ENCODE results near the gene DMC1. TPM values are rescaled to one million over a fixed set of nuclear protein-coding genes. Genes with fewer than 3 reads are reported as not detected.

DMC1 gene
- total and polyA plus RNA-seq, 9 of the 15 experiments (the other 6 are each of a cell fraction or from before 2014, with no cell fraction given): 5.5 to 55.5 (median 9.8) TPM

DNA sequence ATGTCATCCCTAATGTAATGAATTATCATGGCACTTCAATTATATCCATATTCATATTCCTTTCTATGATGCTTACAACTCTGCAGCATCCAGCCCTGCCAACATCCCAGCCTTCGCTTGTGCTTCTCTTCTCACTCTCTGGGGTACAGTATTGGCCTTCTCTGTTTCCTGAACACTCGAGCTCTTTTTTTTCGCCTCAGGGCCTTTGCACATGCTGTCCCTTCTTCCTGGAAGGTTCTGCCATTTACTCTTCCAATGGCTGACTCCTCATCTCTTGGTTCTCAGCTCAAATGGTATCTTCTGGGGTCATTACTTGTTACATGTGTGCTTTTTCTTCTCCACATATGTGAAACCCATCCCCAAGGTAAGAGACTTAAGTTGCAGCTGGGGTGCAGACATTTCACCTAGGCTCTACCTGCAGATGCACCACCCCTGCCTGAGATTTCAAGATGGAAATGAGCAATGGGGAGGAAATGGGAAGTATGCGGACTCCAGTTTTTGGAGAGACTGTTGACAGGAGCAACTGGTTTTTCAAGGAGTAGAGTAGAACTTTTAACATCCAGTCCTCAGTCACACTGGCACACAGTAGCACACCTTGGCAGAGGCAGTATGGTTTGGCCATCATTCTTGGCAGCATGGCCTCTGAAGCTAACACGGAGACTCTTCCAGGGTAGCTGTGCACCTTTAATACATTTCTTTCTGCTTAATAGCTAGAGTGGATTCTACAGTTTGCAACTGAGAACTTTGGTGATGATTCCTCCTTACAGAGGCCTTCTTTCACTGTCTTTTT, 42.4 kb upstream of the DMC1 start:
- 15% methylated on average over 5 of the region's 5 CpGs for WGBS (ENCODE audit: insufficient coverage, low coverage, missing lambda C conversion rate)
- Histone ChIP-seq H4K20me1 (replicated peaks; ENCODE audit: control insufficient read depth, insufficient read depth, low read length) (no peaks in the 10 kb centered on the region), H3K9ac (ENCODE audit: insufficient read depth in 1 of 2, low read depth in 2 of 2, low read length in 2 of 2) (no peak overlapping the region), H3K4me3 (no peak overlapping the region), H3K9me1 (ENCODE audit: control insufficient read depth, insufficient read depth, low read length) (no peaks in the 10 kb centered on the region), H2AFZ (ENCODE audit: low read depth, low read length) (no peak overlapping the region), H3K27me3 (ENCODE audit: control insufficient read depth in 2 of 2, insufficient read depth in 2 of 2, low read length in 2 of 2) (no peaks in the 10 kb centered on the region), H3K9me3 (replicated peaks; ENCODE audit: control insufficient read depth, insufficient read depth, low read depth, low read length) (no peaks in the 10 kb centered on the region), H3K36me3 (ENCODE audit: control insufficient read depth, insufficient read depth, low read length) (no peaks in the 10 kb centered on the region), H3K79me2 (ENCODE audit: control insufficient read depth, insufficient read depth, low read length) (no peaks in the 10 kb centered on the region), H3K4me1 (replicated peaks in 1 of 2; ENCODE audit: control insufficient read depth in 2 of 2, insufficient read depth in 2 of 2, low read length in 2 of 2) (no peaks in the 10 kb centered on the region; a peak in 1 of 5 replicates), H3K27ac (ENCODE audit: extremely low read depth, low read depth, low read length) (no peak overlapping the region), H3K4me2 (ENCODE audit: insufficient read depth, low read length) (no peak overlapping the region)
- no peak for ATAC-seq
- in situ Hi-C loops (cut with MboI): no loop called here
- no peak for FAIRE-seq
- intact Hi-C loops (cut with micrococcal nuclease): no loop called here
- no peak for DNase-seq (ENCODE audit: extremely low read depth in 1 of 4, low spot score in 3 of 4)
- ChIA-PET POLR2A (no interaction called here), CTCF (ENCODE audit: low intra/inter-chr PET ratio) (no interaction called here)
- BruUV-seq (replicated peaks): no TSS peak
- TF ChIP-seq POLR2G (IDR thresholded peaks at IDR 0.05; ENCODE audit: low read depth, low read length) (no peak), CBX5 (IDR thresholded peaks at IDR 0.05; ENCODE audit: borderline replicate concordance, low read depth) (no peak), ID3 (CRISPR knock-in tag; IDR thresholded peaks at IDR 0.05) (no peak), ID3 (tag; IDR thresholded peaks at IDR 0.05) (no peak), KLF10 (CRISPR knock-in tag; IDR thresholded peaks at IDR 0.05) (no peak), POU5F1 (IDR thresholded peaks at IDR 0.05; ENCODE audit: borderline replicate concordance, low read depth, low read length, partially characterized antibody) (no peak), ZKSCAN1 (IDR thresholded peaks at IDR 0.05; ENCODE audit: low read depth, low read length) (no peak), CBX2 (IDR thresholded peaks at IDR 0.05; ENCODE audit: insufficient read depth, low read length, poor library complexity, severe bottlenecking) (no peak), NR0B1 (IDR thresholded peaks at IDR 0.05; ENCODE audit: partially characterized antibody) (no peak), NR1H2 (CRISPR knock-in tag; IDR thresholded peaks at IDR 0.05) (no peak), CCNT2 (IDR thresholded peaks at IDR 0.05; ENCODE audit: borderline replicate concordance, extremely low read depth, insufficient read length, low read depth, low read length) (no peak), DLX4 (CRISPR knock-in tag; IDR thresholded peaks at IDR 0.05) (no peak), PHB (CRISPR knock-in tag; IDR thresholded peaks at IDR 0.05) (no peak), ZNF75A (CRISPR knock-in tag; IDR thresholded peaks at IDR 0.05) (no peak), HBP1 (CRISPR knock-in tag; IDR thresholded peaks at IDR 0.05) (no peak), MYBL2 (IDR thresholded peaks at IDR 0.05; ENCODE audit: low read depth) (no peak), MYBL2 (CRISPR knock-in tag; IDR thresholded peaks at IDR 0.05; ENCODE audit: borderline replicate concordance) (no peak)
- TF ChIP-seq, protein P1, sequence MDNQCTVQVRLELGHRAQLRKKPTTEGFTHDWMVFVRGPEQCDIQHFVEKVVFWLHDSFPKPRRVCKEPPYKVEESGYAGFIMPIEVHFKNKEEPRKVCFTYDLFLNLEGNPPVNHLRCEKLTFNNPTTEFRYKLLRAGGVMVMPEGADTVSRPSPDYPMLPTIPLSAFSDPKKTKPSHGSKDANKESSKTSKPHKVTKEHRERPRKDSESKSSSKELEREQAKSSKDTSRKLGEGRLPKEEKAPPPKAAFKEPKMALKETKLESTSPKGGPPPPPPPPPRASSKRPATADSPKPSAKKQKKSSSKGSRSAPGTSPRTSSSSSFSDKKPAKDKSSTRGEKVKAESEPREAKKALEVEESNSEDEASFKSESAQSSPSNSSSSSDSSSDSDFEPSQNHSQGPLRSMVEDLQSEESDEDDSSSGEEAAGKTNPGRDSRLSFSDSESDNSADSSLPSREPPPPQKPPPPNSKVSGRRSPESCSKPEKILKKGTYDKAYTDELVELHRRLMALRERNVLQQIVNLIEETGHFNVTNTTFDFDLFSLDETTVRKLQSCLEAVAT (IDR thresholded peaks at IDR 0.05): no peak

Data from K562 (cell line).